Activated CD8-positive, alpha-beta memory T cell treated with anti-CD3 and anti-CD28 coated beads, Interleukin-2, amount 50 U/mL, for 1 hour (primary cell): ENCODE results near the gene TMEM125.

Experiments
- DNase-seq: peaks from one replicate; pipeline ENCODE4 v3.0.0-alpha.2; 2020; ENCODE audit errors: extremely low read depth

The TMEM125 gene

GRCh38 chr1:43312212-43312623 lies 42.4 kb downstream of the TMEM125 start:
- DNase-seq = no peak

DNA sequence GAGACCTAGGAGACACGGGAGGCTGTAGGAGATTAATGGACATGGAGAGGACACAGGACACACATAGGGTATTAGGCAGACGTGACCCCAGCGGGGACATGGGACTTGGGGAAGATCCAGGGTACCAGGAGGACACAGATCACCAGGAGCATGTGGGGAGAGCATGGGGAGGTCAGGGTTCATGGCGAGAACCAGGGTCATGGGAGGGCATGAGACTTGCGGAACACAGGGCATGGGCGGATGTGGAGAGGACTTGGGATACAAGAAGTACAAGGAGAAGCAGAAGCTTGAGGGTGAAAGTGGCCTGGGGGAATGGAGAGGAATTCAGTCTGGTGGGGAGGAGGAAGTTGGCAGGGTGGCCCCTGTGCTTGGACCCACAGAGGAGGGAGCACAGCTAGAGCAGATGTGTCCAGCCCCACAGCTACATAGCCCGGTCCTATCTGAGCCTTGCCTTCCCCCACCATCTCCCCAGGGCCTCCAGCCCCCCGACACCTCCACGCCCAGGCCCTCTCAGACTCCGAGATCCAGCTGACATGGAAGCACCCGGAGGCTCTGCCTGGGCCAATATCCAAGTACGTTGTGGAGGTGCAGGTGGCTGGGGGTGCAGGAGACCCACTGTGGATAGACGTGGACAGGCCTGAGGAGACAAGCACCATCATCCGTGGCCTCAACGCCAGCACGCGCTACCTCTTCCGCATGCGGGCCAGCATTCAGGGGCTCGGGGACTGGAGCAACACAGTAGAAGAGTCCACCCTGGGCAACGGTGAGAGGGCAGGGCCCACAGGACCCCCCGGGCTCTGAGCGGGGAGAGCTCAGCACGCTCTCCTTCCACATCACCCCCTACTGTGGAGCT lies 43.1 kb downstream of the TMEM125 start:
- no peak for DNase-seq

DNA sequence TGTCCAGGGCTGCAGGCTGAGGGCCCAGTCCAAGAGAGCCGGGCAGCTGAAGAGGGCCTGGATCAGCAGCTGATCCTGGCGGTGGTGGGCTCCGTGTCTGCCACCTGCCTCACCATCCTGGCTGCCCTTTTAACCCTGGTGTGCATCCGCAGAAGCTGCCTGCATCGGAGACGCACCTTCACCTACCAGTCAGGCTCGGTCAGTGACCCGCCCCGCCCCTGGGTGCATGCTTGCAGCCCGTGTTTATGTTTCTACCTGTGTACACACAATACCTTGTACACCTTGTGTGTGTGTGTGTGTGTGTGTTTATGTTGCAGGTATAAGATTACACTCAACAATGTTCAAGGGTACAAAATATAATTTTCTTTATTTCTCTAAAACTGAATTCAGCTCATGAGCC lies 44.0 kb downstream of the TMEM125 start:
- DNase-seq = no peak

DNA sequence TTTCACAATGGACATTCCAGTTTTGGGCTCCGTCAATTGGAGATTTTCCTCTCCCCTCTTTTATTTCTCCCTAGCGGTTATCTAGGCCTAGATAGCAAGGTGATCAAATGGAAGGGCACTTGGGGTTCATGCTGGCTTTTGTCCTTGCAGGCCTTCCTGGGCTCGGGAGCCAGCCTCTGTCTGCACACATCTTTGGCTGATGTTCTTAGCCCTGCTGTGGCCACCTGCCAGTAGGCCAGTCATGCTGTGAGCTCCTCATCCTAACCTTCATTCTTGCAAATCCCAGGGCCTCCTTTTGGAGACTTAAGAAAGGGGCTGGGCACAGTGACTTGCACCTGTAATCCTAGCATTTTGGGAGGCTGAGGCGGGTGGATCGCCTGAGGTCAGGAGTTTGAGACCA lies 44.5 kb downstream of the TMEM125 start:
- DNase-seq = no peak

GRCh38 chr1:43315481-43315880 lies 45.7 kb downstream of the TMEM125 start:
- no peak for DNase-seq

- DNase-seq = no peak
These were observed 46.4 kb downstream of the TMEM125 start for GRCh38 chr1:43315963-43316737.

GRCh38 chr1:43316738-43317520 lies 47.1 kb downstream of the TMEM125 start:
- no peak for DNase-seq

DNA sequence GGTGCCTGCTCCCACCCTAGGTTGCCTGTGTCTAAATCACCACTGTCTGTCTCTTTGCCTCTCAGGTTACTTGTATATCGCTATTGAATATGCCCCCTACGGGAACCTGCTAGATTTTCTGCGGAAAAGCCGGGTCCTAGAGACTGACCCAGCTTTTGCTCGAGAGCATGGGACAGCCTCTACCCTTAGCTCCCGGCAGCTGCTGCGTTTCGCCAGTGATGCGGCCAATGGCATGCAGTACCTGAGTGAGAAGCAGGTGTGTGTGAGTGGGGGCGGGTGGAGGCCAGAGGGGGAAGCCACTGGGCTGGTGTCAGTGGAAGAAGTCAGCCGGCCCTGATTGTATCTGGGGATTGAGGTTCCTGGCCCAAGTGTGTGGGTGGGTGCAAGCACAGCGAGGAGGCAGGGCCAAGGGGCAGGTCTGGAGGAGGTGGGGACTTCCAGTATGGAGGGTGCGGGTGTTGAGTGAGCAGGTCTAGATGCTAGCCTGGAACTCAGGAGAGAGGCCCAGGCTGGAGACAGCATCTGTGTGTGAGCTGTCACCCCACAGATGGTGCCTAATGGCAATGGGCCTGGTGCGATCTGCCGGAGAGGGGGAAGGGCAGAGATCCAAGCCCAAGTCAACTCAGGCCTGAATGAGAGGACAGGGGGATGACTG lies 48.2 kb downstream of the TMEM125 start:
- DNase-seq = no peak

GRCh38 chr1:43318831-43319230 lies 49.0 kb downstream of the TMEM125 start:
- no peak for DNase-seq

GRCh38 chr1:43319288-43319687 lies 49.5 kb downstream of the TMEM125 start:
- no peak for DNase-seq

GRCh38 chr1:43319766-43320165 lies 50.0 kb downstream of the TMEM125 start:
- no peak for DNase-seq

GRCh38 chr1:43321331-43321891 lies 51.6 kb downstream of the TMEM125 start:
- DNase-seq = no peak

DNA sequence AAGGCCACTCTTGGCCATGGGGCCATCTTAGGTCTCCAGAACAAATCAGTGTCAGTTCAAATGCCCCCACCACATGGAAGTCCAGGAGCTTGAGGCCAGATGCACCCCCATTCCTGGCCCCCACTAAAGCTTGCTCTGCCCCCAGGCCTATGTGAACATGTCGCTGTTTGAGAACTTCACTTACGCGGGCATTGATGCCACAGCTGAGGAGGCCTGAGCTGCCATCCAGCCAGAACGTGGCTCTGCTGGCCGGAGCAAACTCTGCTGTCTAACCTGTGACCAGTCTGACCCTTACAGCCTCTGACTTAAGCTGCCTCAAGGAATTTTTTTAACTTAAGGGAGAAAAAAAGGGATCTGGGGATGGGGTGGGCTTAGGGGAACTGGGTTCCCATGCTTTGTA lies 52.7 kb downstream of the TMEM125 start:
- DNase-seq = no peak
